SK-N-SH (cell line): ENCODE results near the gene TERB2.
"Not testable (repeated sequence)": the region's sequence is repeated elsewhere in the genome, so short reads cannot be mapped to it uniquely, and the experiment has no call there.

Experiments used
- TAF1 ChIP-seq: IDR thresholded peaks from 2 replicates; pipeline ENCODE4 v1.6.1; 2012; ENCODE audit warnings: low read depth, mild to moderate bottlenecking, low read length, moderate library complexity, borderline replicate concordance
- TF ChIP-seq, protein P1 (sequence below): IDR thresholded peaks from 2 replicates; pipeline ENCODE4 v1.4.0; 2012; ENCODE audit warnings: low read depth
- TF ChIP-seq, protein P2 (sequence below): fragments of 200-600 bp; sonication (generic); IDR thresholded peaks from 2 replicates; pipeline ENCODE4 v1.6.1; 2017; ENCODE audit warnings: antibody characterized with exemption, mild to moderate bottlenecking, moderate library complexity

DNA sequence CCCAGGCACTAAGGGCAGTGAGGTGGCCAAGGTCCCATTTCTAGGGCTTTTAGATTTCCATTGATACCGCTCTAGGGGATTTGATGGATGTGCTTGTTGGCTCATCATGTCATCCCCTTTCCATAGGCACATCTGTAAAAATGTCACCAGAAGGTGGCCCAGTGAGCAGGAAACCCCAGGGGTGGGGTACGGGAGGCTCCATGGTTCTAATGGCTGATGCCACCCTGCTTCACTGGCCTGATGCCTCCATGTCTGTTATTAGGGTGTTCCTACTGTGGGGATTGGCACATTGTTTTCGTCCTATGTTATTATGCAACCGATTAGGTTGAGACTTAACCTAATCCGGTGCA, 32.4 kb downstream of the TERB2 start:
- TF ChIP-seq, protein P1, sequence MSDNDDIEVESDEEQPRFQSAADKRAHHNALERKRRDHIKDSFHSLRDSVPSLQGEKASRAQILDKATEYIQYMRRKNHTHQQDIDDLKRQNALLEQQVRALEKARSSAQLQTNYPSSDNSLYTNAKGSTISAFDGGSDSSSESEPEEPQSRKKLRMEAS: not testable (repeated sequence)
- TF ChIP-seq, protein P2, sequence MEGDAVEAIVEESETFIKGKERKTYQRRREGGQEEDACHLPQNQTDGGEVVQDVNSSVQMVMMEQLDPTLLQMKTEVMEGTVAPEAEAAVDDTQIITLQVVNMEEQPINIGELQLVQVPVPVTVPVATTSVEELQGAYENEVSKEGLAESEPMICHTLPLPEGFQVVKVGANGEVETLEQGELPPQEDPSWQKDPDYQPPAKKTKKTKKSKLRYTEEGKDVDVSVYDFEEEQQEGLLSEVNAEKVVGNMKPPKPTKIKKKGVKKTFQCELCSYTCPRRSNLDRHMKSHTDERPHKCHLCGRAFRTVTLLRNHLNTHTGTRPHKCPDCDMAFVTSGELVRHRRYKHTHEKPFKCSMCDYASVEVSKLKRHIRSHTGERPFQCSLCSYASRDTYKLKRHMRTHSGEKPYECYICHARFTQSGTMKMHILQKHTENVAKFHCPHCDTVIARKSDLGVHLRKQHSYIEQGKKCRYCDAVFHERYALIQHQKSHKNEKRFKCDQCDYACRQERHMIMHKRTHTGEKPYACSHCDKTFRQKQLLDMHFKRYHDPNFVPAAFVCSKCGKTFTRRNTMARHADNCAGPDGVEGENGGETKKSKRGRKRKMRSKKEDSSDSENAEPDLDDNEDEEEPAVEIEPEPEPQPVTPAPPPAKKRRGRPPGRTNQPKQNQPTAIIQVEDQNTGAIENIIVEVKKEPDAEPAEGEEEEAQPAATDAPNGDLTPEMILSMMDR: not testable (repeated sequence)
- TF ChIP-seq TAF1: not testable (repeated sequence)
